Measurements from ENCODE around the gene IPO7.
"Not testable (repeated sequence)": the region's sequence is repeated elsewhere in the genome, so short reads cannot be mapped to it uniquely, and the experiment has no call there.

IPO7 gene

DNA sequence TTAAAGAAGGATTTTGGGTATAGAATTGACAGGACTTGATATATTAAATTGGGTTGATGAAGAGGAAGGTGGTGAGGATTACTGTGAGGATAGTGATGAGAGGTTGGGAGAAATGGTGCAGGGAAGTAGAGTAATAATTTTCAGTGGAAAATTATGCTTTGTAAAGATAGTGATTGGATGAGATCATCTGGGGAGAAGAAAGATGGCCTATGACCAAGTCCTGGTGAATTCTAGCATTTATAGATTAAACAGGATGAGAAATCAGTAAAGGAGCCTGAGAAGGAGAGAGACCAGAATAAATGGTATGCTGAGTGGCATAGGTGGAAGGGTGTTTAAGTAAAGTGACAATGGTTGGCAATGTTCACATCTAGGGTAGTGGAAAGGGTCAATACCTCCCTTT, 15.0 kb downstream of the IPO7 start:
- DNase-seq: peak; percentile 43

DNA sequence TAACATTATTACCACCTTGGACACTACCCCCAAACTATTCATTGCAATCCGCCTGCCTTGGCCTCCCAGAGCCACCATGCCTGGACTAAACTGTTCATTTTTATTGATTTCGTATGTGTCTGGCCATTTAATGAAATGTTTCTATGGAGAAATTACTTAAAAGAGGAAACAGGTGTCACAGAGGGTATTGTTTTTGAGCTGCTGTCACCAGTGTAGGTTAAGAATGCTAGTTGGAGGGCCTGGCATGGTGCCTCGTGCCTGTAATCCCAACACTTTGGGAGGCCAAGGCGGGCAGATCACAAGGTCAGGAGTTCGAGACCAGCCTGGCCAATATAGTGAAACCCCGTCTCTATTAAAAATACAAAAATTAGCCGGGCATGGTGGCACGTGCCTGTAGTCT, 17.4 kb downstream of the IPO7 start:
- not testable (repeated sequence) for DNase-seq

DNA sequence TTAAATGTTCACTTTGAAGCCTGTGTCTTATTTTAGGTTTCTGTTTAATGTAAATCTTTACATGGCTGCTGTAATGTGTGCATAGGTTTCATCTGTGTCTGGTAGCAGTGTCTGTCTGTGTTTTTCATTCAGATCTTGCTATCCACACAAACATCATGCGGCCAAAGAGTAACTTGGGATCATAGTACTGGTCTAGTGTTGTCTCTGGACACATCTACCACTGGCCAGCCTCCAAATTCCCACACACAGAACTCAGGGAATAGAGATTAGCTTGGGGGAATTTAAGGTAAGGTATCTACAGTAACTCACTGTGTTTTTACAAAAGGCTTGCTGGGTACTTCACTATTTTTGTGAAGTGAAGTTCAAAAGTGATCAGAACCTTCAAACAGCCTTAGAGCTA, 44.3 kb downstream of the IPO7 start:
- DNase-seq: no peak

DNA sequence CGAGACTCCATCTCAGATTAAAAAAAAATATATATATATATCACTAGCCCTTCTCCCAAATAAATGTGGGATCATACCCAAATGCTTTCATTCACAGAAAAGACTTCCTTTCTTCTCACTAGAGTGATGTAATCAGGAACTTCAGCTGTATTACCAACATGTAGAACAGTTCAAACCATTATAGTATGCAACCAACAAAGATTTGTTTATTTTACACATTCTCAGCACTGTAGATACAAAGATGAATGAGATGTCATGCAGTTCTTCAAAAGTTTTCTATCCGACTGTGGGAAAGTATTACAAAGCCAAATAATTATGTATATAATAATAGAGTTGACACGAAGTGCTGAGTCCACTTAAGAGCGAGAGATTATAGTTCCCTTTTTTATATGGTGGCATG, 54.2 kb downstream of the IPO7 start:
- DNase-seq: peak; percentile 5

DNA sequence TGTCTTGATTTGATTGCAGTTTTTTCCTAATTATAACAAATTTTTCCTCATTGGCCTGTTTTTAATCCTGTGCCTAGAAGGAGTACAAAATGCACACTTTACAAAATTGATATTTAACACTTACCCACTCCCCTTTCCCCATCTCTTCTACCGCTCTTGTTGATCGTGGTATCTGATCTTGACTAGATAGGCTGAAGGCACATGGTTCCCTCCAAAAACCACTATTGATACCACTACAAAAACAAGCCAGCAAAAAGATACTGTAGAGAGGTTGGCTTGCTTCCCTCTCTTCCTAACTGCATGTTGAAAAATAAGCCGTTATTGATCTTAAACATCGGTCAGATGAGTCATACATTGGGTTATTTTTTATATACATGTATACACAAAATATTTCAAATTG, 61.8 kb downstream of the IPO7 start:
- DNase-seq: no peak

DNA sequence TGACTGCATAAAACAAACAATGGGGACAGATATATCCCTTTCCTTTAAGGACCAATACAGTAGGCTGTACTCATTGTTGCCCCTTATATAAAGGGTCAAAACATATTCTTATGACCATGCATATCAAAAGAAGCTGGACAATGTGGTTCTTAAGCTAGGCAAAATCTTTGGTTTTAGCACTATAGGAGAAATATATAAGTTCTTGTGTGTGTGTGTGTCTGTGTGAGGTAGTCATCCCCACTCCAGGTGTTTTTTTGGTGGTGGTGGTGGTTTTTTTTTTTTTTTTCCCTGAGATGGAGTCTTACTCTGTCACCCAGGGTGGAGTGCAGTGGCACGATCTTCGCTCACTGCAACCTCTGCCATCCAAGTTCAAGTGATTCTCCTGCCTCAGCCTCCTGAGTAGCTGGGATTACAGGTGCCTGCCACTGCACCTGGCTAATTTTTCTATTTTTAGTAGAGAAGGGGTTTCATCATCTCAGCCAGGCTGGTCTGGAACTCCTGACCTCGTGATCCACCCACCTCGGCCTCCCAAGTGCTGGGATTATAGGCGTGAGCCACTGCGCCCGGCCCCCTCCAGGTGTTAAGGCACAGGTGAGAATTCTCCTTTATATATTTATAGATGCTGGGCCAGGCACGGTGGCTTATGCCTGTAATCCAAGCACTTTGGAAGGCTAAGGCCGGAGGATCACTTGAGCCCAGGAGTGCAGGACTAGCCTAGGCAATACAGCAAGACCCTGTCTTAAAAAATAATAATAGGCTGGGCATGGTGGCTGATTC, 64.3 kb downstream of the IPO7 start:
- DNase-seq: no peak

DNA sequence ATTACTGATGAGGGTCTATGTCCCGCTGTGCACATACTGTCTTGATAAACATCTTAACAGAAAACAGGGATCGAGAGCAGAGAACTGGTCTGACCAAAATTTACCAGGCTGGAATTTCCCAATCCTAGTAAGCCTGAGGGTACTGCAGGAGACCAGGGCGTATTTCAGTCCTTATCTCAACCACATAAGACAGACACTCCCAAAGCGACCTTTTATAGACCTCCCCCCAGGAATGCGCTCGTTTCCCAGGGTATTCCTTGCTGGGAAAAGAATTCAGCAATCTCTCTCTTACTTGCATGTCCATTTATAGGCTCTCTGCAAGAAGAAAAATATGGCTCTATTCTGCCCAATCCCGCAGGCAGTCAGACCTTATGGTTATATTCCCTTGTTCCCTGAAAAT, 67.6 kb downstream of the IPO7 start:
- DNase-seq: peak; percentile 44

DNA sequence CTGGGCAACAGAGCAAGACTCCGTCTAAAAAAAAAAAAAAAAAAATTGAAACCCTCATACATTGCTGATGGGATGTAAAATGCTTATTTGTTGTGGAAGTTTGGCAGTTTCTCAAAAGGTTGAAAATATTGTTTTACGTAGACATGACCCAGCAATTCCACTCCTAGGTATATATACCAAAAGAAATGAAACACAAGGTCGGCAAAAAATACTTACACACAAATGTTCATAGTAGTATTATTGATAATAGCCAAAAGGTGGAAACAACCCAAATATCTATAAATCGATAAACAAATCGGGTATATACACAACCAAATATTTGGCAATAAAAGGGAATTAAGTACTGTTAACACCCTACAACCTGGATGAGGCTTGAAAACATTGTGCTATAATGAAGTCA, 71.3 kb downstream of the IPO7 start:
- no peak for DNase-seq

DNA sequence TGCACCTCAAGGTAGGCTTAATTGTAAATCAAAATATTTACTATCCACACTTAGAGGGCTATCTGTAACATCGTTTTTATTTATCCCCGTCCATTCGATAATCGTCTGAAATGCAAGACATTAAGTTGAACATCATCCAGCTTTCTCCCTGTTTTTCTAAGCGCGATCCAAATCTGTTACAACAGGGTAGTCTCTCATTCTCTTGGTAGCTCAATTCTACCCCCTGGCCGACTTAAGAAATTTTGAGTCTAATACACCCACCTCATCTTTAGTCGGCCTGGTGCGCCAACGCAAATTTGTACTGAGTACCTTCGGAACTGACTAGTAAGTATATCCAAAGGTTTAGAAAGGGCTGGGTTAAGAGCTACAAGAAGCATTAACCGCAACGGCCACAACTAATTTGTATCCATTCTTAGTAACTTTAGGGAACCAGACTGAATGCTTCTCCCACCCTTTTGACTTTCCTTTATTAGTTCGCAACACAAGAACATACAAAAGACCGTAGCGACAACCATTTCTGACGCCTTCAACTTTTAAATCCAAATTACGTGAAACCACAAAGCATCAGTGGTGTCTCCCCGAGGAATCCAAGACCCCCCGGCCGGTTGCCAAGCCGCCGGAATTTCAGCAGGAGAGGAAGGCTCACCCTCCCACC, 75.3 kb downstream of the IPO7 start:
- peak; percentile 65 for DNase-seq

DNA sequence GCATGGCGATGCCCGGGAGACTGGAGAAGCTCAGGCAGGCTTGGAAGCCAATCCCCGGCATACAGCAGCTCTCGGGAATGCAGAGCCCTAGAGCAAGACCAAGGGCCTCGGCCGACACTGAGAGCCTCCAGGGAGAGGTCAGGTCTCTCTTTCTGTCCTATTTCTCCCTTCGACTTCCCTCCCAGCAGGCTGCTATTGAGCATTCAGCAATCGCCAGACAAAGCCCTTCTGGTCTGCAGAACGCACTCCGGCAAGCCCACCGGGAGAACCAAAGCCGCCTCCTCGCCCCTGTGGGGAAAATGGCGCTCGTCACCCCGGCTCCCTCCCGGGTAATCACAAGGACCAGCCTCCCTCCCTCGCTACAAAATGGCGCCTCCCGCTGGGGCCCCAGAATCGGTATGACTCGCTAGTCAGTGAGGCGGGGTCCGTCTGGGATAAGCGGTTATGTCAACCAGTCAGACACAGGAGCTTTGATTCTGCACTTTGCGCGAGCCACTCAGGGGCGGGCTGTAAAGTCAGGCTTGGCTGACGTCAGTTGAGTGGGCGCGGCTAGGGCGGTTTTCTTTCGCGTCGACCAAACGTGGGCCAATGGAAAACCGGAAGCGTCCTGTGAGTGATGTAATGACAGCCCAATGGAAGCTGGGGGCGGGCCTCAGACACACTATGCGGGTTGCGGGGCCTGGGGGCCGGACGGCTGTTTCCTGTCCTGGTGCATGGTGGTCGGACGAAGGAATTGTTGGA, 76.0 kb downstream of the IPO7 start, which contains the start of gene ZNF143:
Gene ZNF143, plus strand, starts transcription at position 691 of the 741 bp plus-strand sequence. CDS start 10,297 bp downstream, outside the sequence.
- peak; percentile 100 for DNase-seq

DNA sequence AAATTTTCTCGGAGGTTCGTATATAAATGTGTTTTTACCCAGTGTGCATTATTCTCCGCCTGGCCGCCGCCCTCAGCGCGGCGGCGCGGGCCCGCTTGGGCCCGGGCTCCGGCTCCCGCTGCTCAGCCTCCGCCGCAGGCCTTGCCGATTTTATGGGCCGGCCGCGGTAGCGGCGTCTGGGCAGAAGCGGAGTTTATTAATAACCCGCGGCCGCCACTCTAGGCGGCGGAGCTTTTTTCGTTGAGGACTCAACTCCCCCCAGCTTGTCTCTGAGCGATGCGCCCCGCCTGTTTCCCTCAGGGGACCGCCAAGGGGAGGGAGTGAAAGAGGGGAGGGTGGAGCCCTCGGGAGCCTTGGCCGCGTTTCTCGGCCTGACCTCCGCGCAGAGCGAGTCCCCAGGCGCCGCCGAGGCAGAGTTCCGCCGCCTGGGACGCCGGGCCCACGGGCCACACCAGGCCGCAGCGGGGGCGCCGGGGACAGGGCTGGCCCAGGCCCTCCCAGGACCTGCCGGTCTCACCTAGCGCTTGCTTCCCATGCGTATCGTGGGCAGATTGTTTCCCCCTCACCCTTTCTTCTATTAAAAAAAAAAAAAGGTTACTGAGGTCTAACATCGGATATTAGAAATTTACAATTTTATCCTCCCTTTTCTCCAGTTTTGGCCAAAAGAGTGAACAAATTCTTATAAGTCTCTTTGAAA, 76.8 kb downstream of the IPO7 start:
- DNase-seq: peak; percentile 96

DNA sequence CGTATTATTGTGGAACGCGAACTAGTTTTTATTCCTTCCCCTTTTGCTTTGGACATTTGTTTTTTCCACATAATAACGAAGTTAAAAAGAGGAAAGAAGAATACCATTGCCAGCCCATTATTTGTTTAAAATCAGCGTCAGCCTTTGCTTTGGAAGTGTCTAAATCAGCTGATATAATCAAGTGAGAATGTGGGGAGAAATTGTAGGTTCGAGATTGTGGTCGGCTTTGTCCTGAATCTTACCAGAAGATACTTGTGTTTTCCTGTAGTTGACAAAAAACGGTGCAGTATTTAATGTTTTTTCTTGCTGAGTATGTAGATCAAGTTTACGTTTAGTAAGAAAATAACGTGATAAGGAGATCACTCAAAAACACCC, 77.3 kb downstream of the IPO7 start:
- DNase-seq: peak; percentile 27

DNA sequence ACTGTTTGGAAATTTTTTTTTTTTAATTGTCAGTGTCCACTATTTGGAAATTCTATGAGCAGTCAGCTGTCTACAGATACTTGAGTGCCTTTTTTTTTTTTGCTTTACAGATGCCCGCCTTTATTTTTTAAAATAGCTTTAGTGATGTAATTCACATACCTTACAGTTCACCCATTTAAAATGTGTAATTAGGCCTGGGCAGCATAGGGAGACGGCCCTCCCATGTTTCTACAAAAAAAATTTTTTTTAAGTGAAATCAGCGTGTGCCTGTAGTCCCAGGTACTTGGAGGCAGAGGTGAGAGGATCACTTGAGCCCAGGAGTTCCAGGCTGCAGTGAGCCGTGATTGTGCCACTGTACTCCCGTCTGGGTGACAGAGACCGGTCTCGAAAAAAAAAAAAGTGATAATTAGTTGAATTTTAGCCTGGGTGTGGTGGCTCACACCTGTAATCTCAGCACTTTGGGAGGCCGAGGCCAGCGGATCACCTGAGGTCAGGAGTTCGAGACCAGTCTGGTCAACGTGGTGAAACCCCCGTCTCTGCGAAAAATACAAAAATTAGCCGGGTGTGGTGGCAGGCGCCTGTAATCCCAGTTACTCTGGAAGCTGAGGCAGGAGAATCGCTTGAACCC, 77.8 kb downstream of the IPO7 start:
- DNase-seq: peak; percentile 47

DNA sequence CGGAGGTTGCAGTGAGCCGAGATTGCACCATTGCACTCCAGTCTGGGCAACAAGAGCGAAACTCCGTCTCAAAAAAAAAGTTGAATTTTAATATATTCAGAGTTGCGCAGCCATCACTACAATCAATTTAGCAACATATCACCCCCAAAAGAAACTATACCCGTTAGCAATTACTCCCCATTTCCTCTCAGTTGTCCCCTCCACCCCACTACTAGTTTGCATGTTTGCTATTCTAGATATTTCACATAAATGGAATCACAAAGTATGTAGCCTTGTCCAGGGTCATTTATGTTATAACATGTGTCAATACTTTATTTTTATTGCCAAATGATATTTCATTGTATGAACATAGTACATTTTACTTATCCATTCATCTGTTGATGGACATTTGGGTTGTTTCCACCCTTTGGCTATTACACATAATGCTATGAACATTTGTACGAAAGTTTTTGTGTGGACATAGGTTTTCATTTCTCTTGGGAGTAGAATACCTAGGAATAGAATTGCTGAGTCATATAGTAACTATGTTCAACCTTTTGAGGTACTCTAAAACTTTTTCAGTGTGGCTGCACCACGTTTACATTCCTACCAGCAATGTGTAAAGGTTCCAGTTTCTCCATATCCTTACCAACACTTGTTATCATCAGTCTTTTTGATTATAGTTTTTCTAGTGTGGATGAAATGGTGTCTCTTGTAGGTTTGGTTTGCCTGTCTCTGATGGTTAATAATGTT, 78.5 kb downstream of the IPO7 start:
- peak; percentile 9 for DNase-seq

DNA sequence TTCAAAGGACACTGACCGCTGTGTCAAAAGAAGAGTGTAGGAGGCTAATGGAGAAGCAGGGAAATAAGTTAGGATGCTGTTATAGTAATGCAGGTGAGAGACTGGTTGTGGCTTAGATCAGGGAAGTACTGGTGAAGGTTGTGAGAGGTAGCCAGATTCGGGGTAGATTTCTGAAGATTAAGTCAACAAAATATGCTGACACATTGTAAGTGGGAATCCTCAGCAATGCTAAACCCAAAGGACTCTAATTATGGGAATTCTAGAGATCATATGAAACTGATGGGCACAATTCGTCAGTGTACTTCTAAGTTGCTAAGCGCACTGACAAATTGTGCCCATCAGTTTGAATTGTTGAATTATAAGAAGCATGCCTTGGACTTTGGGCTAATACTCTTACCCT, 86.3 kb downstream of the IPO7 start:
- DNase-seq: no peak

DNA sequence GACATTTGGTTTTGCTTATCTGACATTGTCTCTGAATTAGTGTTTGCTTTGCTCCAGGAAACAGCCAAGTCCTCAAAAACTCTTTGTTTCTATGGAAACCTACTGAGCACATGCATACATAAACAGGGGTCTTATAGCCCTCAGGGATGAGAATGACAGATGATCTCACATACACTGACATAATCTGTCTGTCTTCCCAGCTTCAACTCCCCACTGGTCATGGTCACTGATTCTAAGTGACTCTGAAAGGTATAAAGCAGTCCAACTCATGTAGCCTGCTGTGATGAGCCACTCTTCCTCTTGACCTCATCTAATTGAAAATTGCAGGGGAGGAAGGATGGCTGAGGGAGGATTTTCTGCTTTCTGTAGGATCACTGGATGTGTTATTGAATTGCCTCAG, 89.0 kb downstream of the IPO7 start:
- DNase-seq: no peak

DNA sequence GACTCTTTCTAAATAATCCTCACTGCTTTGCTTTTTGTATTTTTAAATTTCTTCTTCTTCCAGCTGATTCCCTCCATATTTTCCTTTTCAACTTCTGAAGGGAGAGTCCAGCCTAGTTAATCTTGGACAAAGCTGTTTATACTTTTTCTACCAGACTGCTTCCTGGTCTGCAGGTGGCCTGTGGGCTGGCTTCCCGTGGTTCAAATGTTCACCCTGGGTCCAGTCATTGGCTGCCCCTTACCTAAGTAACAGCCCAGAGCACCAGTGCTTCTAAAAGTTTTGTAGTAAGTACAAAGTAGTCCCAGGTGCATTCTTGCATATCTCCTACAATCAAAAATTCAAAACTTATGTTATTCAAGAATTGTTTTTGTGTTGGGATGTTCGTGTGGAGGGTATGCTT, 95.4 kb downstream of the IPO7 start:
- no peak for DNase-seq

DNA sequence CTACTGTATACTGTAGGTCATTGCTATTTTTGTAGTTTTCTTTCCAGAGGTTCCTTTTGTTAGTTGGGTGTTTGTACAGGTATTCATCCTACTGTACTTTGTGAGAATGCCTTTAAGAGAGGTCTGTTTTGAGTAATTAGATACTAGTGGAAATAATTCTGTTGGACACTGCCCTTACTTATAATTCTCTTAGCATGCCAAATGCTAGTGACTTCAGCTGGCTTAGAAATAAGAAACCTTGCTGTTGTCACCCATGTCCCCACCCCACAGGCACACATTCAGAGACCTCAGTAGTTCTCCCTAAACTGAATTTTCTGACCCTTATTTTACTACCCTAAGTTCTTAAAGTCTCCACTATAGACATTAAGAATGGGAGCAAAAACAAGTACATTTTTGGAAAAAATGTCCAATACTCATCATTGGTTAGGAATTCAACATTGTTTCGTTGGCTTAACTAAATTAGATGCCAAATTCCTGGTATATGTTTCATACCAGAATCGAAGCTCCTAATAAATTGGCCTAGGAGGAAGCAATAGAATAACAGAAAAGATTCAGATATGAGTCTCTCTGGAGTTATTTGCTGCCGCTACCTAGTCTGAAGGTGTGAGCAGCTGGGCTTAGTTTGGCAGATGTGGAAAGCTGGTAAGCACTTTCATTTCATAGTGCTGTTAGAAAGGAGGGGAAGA, 104.8 kb downstream of the IPO7 start:
- peak; percentile 88 for DNase-seq

DNA sequence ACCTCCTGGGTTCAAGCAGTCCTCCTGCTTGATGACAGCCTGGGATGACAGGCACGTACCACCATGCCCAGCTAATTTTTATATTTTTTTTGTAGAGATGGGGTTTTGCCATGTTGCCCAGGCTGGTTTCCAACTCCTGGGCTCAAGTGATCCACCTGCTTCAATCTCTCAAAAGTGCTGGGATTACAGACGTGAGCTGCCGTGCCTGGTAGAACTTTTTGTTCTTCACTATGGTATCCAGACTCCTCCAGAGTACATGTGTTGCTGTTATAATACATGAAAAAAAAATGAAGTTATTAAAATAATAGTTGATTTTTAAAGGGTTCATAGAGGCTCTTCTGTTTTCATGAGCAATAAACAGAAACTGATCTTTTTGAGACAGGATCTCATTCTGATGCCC, 105.9 kb downstream of the IPO7 start:
- DNase-seq: no peak

DNA sequence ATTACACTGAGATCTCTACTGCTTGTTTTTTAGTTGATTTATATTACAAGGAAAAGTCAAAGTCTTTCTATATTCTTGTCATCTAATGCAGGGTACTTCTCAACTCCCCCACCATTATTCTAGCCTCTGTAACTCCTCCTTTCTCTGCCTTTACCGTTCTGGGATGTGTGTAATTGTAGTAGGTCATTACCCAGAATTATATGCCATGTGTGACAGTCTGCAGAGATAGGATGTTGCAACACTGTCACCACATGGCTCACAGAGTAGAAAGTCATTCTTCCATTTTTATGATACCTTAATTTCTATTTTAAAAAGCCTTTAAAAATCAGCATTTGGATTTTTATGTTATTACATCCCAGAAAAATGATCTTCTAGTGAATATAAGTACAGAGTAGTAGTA, 109.0 kb downstream of the IPO7 start:
- DNase-seq: no peak

DNA sequence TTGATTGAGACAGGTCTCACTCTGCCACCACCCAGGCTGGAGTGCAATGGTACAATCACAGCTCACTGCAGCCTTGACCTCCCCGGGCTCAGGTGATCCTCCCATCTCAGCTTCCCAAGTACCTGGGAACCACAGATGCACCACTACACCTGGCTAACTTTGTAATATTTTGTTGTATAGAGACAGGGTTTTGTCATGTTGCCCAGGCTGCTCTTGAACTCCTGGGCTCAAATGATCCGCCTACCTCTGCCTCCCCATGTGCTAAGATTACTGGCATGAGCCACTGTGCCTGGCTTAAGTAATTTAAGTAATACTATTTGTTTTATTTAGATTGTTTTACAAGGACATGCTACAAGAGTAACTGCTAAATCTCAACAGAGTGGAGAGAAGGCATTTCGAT, 109.9 kb downstream of the IPO7 start:
- no peak for DNase-seq

All from fibroblast of skin of back (primary cell).